Measurements from ENCODE around the gene SDCCAG8. TPM values are rescaled to one million over a fixed set of nuclear protein-coding genes. Genes with fewer than 3 reads are reported as not detected.
A peak's percentile ranks its signal among the peaks of the same experiment; 100 is the strongest.
"Not testable (repeated sequence)": the region's sequence is repeated elsewhere in the genome, so short reads cannot be mapped to it uniquely, and the experiment has no call there.

The SDCCAG8 gene
- total RNA-seq = 23.3 and 23.8 TPM in 2 replicates
- 38.5 and 58.6 TPM in 2 replicates for polyA plus RNA-seq

GRCh38 chr1:243255791-243256512 is at the start of gene SDCCAG8:
TSS of gene SDCCAG8 (plus strand) at chr1:243256041. CDS start at chr1:243256174, 133 bp downstream.
- peak; percentile 100 for DNase-seq (ENCODE audit: low read depth in 1 of 2, low spot score in 1 of 2)
- no peaks in the 10 kb centered on the region for H3K36me3 ChIP-seq
- no peaks in the 10 kb centered on the region for H3K9me3 ChIP-seq (ENCODE audit: low read depth)
- H3K4me1 ChIP-seq (ENCODE audit: low read depth) = peaks cover 31% of the 10 kb centered on the region
- TF ChIP-seq, protein P1, sequence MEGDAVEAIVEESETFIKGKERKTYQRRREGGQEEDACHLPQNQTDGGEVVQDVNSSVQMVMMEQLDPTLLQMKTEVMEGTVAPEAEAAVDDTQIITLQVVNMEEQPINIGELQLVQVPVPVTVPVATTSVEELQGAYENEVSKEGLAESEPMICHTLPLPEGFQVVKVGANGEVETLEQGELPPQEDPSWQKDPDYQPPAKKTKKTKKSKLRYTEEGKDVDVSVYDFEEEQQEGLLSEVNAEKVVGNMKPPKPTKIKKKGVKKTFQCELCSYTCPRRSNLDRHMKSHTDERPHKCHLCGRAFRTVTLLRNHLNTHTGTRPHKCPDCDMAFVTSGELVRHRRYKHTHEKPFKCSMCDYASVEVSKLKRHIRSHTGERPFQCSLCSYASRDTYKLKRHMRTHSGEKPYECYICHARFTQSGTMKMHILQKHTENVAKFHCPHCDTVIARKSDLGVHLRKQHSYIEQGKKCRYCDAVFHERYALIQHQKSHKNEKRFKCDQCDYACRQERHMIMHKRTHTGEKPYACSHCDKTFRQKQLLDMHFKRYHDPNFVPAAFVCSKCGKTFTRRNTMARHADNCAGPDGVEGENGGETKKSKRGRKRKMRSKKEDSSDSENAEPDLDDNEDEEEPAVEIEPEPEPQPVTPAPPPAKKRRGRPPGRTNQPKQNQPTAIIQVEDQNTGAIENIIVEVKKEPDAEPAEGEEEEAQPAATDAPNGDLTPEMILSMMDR (IDR thresholded peaks at IDR 0.05; ENCODE audit: low read depth, low read length) = no peak
- H3K27me3 ChIP-seq = no peaks in the 10 kb centered on the region
- peak within 1 kb of the TSS; percentile 86 for H3K27ac ChIP-seq
- H3K4me3 ChIP-seq = peak within 1 kb of the TSS; percentile 92

DNA sequence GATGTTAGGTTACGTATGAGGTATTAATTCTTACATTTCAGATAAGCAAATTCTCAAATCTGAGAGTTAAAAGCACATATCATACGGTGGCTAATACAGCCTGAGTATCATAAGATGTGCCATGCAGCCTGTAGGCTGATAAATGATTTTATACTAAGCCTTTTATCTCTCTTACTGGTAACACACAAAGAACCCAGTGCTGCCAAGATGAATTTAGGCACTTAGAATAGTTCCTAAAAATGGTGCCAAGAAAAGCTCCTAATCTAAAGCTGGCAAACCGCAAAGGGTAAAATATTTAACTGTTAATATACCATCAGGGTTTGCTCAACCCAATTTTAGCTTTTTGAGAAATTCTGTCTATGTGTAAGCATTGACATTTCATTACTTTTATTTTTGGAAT is 43.9 kb upstream of the SDCCAG8 start:
- not testable (repeated sequence) for H3K36me3 ChIP-seq

DNA sequence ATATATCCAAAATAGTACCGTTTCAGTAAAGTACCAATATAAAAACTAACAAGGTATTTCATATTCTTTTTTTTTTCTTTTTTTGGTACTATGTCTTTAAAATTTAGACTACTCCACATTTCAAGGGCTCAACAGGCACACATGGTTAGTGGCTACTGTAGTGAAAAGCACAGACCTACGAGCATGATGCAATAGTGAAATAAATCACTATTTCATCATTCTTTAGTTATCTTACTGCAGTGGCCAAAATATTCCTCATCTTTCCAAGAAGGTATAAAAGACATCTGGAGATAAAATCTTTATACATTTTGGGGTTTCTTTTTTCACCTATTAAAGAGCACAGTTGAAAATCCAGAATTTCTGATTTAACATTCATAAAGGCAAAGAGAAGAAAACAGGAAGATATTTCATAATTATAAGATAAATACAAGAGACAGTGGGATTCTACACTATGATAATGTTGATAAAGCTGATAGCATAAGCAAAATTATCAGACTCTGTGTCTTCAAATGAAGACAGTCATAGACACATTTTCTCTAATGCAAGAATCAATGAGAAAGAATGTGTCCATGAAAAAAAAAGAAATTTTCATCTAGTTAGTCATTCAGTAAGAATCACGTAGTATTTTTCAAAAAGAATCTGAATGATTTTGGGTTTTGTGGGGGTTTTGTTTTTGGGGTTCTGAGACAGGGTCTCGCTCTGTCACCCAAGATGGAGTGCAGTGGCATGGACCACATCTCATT is 42.6 kb upstream of the SDCCAG8 start:
- Histone ChIP-seq H3K27me3 (no peaks in the 10 kb centered on the region), H3K4me3 (no peak overlapping the region), H3K36me3 (no peaks in the 10 kb centered on the region), H3K4me1 (ENCODE audit: low read depth) (no peaks in the 10 kb centered on the region), H3K27ac (no peak overlapping the region), H3K9me3 (ENCODE audit: low read depth) (no peaks in the 10 kb centered on the region)
- DNase-seq (ENCODE audit: low read depth in 1 of 2, low spot score in 1 of 2) = peak in 1 of 2 donors; percentile 82
- TF ChIP-seq, protein P1 (IDR thresholded peaks at IDR 0.05; ENCODE audit: low read depth, low read length) = no peak

More for the DNA sequence above, 43.9 kb upstream of the SDCCAG8 start:
- H3K9me3 ChIP-seq (ENCODE audit: low read depth); H3K4me3 ChIP-seq; H3K27me3 ChIP-seq; H3K4me1 ChIP-seq (ENCODE audit: low read depth); H3K27ac ChIP-seq: not testable (repeated sequence)
- peak in 1 of 2 donors; percentile 74 for DNase-seq (ENCODE audit: low read depth in 1 of 2, low spot score in 1 of 2)

- H3K27me3 ChIP-seq; DNase-seq (ENCODE audit: low read depth in 1 of 2, low spot score in 1 of 2); H3K4me1 ChIP-seq (ENCODE audit: low read depth); H3K27ac ChIP-seq; H3K9me3 ChIP-seq (ENCODE audit: low read depth); H3K4me3 ChIP-seq; H3K36me3 ChIP-seq: not testable (repeated sequence)
These were observed 40.5 kb upstream of the SDCCAG8 start for GRCh38 chr1:243215276-243215875.

- no peak overlapping the region for H3K4me3 ChIP-seq
These were observed 39.1 kb upstream of the SDCCAG8 start for GRCh38 chr1:243216741-243217140.

DNA sequence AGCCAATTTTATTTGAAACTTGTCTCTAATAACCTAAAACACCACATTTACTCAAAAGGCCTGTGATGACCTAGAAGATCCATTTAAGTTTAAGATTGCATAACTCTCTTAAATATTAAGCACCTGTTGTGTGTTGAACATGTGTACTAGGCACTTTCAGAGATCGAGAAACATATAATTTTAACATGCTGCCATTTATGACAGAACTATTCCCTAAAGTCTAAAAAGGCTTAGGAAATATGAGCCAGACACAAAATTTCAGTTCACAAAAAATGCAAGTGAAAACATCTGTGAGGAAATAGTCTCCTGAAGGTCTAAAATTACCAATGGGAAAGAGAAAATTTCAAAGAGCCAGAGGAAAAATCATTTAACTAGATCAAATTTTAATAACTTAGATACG is 38.5 kb upstream of the SDCCAG8 start:
- Histone ChIP-seq H3K4me1 (ENCODE audit: low read depth) (no peaks in the 10 kb centered on the region), H3K4me3 (no peak overlapping the region), H3K27me3 (no peaks in the 10 kb centered on the region), H3K9me3 (ENCODE audit: low read depth) (no peaks in the 10 kb centered on the region), H3K36me3 (peaks cover 7% of the 10 kb centered on the region), H3K27ac (no peak overlapping the region)
- TF ChIP-seq, protein P1 (IDR thresholded peaks at IDR 0.05; ENCODE audit: low read depth, low read length) = no peak
- no peak for DNase-seq (ENCODE audit: low read depth in 1 of 2, low spot score in 1 of 2)

More at GRCh38 chr1:243216741-243217140, 39.1 kb upstream of the SDCCAG8 start:
- no peaks in the 10 kb centered on the region for H3K27me3 ChIP-seq
- no peak overlapping the region for H3K27ac ChIP-seq
- no peaks in the 10 kb centered on the region for H3K9me3 ChIP-seq (ENCODE audit: low read depth)
- peaks cover 7% of the 10 kb centered on the region for H3K36me3 ChIP-seq
- TF ChIP-seq, protein P1 (IDR thresholded peaks at IDR 0.05; ENCODE audit: low read depth, low read length) = no peak
- no peak for DNase-seq (ENCODE audit: low read depth in 1 of 2, low spot score in 1 of 2)
- H3K4me1 ChIP-seq (ENCODE audit: low read depth) = no peaks in the 10 kb centered on the region
